ENCODE data around the gene EML4. TPM values are rescaled to one million over a fixed set of nuclear protein-coding genes. Genes with fewer than 3 reads are reported as not detected.

Gene EML4
- total and polyA plus RNA-seq, 4 donors: 22.6 to 85.8 (median 54.4) TPM

DNA sequence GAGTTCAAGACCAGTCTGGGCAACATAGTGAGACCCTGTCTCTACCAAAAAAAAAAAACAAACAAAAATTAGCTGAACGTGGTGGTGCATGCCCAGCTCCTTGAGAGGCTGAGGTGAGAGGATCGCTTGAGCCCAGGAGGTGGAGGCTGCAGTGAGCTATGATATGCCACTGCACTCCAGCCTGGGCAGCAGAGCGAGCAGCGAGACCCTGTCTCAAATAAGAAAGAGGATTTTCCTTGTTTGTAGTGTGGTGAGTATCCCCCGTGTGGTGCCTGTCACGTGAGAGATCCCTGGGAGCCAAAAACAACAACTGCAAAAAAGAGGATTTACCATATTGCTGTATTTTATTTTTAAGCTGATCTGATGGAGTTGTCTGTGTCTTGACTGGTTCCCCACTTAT lies 9.2 kb downstream of the EML4 start:
- H3K36me3 ChIP-seq (ENCODE audit: control insufficient read depth in 4 of 4, insufficient read depth in 4 of 4, low read length in 4 of 4): peaks cover 0 to 8% (median 0%) of the 10 kb centered on the region in 4 donors
- H3K9ac ChIP-seq (ENCODE audit: insufficient read depth in 1 of 2, low read length in 2 of 2): no peak overlapping the region
- H3K4me1 ChIP-seq (ENCODE audit: control insufficient read depth in 5 of 5, insufficient read depth in 5 of 5, low read length in 5 of 5): peaks cover 0 to 12% (median 0%) of the 10 kb centered on the region in 5 donors
- ATAC-seq (ENCODE audit: insufficient read depth, low FRiP score) (no peak), DNase-seq (no peak)
- no peak overlapping the region for H3K4me3 ChIP-seq
- TF ChIP-seq, protein P1, sequence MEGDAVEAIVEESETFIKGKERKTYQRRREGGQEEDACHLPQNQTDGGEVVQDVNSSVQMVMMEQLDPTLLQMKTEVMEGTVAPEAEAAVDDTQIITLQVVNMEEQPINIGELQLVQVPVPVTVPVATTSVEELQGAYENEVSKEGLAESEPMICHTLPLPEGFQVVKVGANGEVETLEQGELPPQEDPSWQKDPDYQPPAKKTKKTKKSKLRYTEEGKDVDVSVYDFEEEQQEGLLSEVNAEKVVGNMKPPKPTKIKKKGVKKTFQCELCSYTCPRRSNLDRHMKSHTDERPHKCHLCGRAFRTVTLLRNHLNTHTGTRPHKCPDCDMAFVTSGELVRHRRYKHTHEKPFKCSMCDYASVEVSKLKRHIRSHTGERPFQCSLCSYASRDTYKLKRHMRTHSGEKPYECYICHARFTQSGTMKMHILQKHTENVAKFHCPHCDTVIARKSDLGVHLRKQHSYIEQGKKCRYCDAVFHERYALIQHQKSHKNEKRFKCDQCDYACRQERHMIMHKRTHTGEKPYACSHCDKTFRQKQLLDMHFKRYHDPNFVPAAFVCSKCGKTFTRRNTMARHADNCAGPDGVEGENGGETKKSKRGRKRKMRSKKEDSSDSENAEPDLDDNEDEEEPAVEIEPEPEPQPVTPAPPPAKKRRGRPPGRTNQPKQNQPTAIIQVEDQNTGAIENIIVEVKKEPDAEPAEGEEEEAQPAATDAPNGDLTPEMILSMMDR (IDR thresholded peaks at IDR 0.05; ENCODE audit: control extremely low read depth, extremely low read depth): no peak
- H3K27me3 ChIP-seq (ENCODE audit: control insufficient read depth in 3 of 3, insufficient read depth in 3 of 3, low read length in 2 of 3): no peaks in the 10 kb centered on the region
- 87 to 94% methylated on average over 6 of the region's 6 CpGs for WGBS, 2 donors
- H3K9me3 ChIP-seq (ENCODE audit: control insufficient read depth in 4 of 4, insufficient read depth in 3 of 4, low read length in 3 of 4): no peaks in the 10 kb centered on the region
- H3K27ac ChIP-seq (ENCODE audit: low read depth in 1 of 2, low read length in 1 of 2): no peak overlapping the region

DNA sequence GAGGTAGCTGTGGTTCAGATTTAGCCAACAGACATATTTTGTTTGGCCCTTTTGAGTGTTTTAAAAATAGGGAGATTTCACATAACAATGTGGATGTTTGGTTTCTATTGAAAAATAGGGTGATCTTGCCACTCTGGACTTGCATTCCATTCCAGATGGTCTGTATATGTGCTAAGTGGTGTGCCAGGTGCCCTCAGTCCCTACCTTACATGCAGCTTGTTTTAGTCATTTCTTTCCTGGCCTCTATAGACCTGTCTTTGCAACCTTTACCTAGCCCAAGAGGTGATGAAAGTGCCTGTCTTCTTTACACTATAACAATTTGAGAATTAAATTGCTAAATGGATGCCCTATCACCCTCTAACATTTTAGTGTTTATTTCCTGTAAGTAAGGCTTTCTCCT lies 11.1 kb downstream of the EML4 start:
- ATAC-seq (ENCODE audit: insufficient read depth, low FRiP score) (no peak), DNase-seq (no peak)
- peaks cover 0 to 12% (median 3%) of the 10 kb centered on the region in 5 donors for H3K4me1 ChIP-seq (ENCODE audit: control insufficient read depth in 5 of 5, insufficient read depth in 5 of 5, low read length in 5 of 5)
- H3K27ac ChIP-seq (ENCODE audit: low read depth in 1 of 2, low read length in 1 of 2): no peak overlapping the region
- no peak overlapping the region for H3K4me3 ChIP-seq
- H3K9me3 ChIP-seq (ENCODE audit: control insufficient read depth in 4 of 4, insufficient read depth in 3 of 4, low read length in 3 of 4): no peaks in the 10 kb centered on the region
- no peak overlapping the region for H3K9ac ChIP-seq (ENCODE audit: insufficient read depth in 1 of 2, low read length in 2 of 2)
- peaks cover 0 to 6% (median 0%) of the 10 kb centered on the region in 4 donors for H3K36me3 ChIP-seq (ENCODE audit: control insufficient read depth in 4 of 4, insufficient read depth in 4 of 4, low read length in 4 of 4)
- no peaks in the 10 kb centered on the region for H3K27me3 ChIP-seq (ENCODE audit: control insufficient read depth in 3 of 3, insufficient read depth in 3 of 3, low read length in 2 of 3)
- TF ChIP-seq, protein P1 (IDR thresholded peaks at IDR 0.05; ENCODE audit: control extremely low read depth, extremely low read depth): no peak

DNA sequence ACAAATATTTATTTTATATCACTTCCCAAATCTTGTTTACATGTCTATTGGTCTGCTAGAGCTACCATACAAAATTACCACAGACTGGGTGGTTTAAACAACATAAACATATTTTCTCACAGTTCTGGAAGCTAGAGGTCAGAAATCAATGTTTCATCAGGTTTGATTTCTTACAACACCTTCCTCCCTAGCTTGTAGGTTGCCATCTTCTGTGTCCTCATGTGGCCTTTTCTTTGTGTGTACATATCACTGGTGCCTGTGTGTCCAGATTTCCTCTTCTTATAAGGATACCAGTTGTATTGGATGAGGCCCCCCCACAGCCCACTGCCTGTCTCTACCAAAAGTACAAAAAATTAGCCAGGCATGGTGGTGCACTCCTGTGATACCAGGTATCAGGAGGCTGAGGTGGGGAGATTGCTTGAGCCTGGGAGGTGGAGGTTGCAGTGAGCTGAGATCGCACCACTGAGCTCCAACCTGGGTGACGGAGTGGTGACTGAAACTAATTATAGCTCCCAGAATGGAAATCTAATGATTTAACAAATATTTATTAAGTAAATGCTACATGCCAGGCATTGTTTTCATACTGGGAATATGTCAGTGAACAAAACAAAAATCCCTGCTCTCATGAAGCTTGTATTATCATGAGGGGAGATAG lies 13.6 kb downstream of the EML4 start:
- WGBS, 2 donors: 73 to 77% methylated on average over 2 of the region's 2 CpGs
- TF ChIP-seq, protein P1 (IDR thresholded peaks at IDR 0.05; ENCODE audit: control extremely low read depth, extremely low read depth): no peak
- no peak for ATAC-seq (ENCODE audit: insufficient read depth, low FRiP score)
- Histone ChIP-seq H3K9ac (ENCODE audit: insufficient read depth in 1 of 2, low read length in 2 of 2) (no peak overlapping the region), H3K27me3 (ENCODE audit: control insufficient read depth in 3 of 3, insufficient read depth in 3 of 3, low read length in 2 of 3) (no peaks in the 10 kb centered on the region), H3K9me3 (ENCODE audit: control insufficient read depth in 4 of 4, insufficient read depth in 3 of 4, low read length in 3 of 4) (no peaks in the 10 kb centered on the region), H3K27ac (ENCODE audit: low read depth in 1 of 2, low read length in 1 of 2) (no peak overlapping the region), H3K36me3 (ENCODE audit: control insufficient read depth in 4 of 4, insufficient read depth in 4 of 4, low read length in 4 of 4) (peaks cover 0 to 6% (median 0%) of the 10 kb centered on the region in 4 donors), H3K4me3 (no peak overlapping the region), H3K4me1 (ENCODE audit: control insufficient read depth in 5 of 5, insufficient read depth in 5 of 5, low read length in 5 of 5) (peaks cover 0 to 23% (median 3%) of the 10 kb centered on the region in 5 donors)
- DNase-seq: no peak

DNA sequence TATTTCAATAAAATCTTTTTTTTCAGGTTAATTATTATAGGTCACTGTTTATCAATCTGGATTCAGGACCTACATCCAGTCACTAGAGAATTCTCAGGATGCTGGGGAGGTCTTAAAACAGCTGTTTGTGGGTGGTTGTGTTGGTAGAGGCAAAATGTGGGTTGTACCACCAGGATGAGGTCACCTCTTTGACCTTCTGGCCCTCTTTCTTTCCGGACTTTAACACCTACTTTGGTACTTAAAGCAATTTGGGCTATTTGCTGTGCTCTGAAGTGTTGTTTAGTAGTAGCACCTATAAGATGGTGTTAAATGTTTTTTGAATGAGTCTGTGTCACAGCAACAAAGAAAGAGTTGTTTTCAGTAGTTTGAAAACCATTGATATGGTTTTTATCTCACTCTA lies 14.6 kb downstream of the EML4 start:
- Histone ChIP-seq H3K4me1 (ENCODE audit: control insufficient read depth in 5 of 5, insufficient read depth in 5 of 5, low read length in 5 of 5) (peaks cover 0 to 22% (median 3%) of the 10 kb centered on the region in 5 donors), H3K9me3 (ENCODE audit: control insufficient read depth in 4 of 4, insufficient read depth in 3 of 4, low read length in 3 of 4) (no peaks in the 10 kb centered on the region), H3K4me3 (no peak overlapping the region), H3K27me3 (ENCODE audit: control insufficient read depth in 3 of 3, insufficient read depth in 3 of 3, low read length in 2 of 3) (no peaks in the 10 kb centered on the region), H3K36me3 (ENCODE audit: control insufficient read depth in 4 of 4, insufficient read depth in 4 of 4, low read length in 4 of 4) (peaks cover 0 to 3% (median 0%) of the 10 kb centered on the region in 4 donors), H3K27ac (ENCODE audit: low read depth in 1 of 2, low read length in 1 of 2) (no peak overlapping the region), H3K9ac (ENCODE audit: insufficient read depth in 1 of 2, low read length in 2 of 2) (no peak overlapping the region)
- WGBS, 2 donors: 59 to 93% methylated on average over 1 of the region's 1 CpG
- DNase-seq: no peak
- ATAC-seq (ENCODE audit: insufficient read depth, low FRiP score): no peak
- TF ChIP-seq, protein P1 (IDR thresholded peaks at IDR 0.05; ENCODE audit: control extremely low read depth, extremely low read depth): no peak
